Gastroesophageal sphincter (tissue), 4 donors: Measurements from ENCODE around the gene ATAD2B. TPM values are rescaled to one million over a fixed set of nuclear protein-coding genes. Genes with fewer than 3 reads are reported as not detected.

Experiments used
- ATAC-seq: fragments of 150-250 bp; one replicate; pipeline ENCODE4 v1.9.1; 2016; ENCODE audit warnings: mild to moderate bottlenecking, moderate library complexity
- H3K27ac ChIP-seq, 4 donors: fragments of 200-600 bp; sonication (generic) in 3 of 4; 1 replicate in 3 of 4; 2 replicates in 1 of 4; pipeline ENCODE4 v1.5.1; 2016 to 2019
- H3K27me3 ChIP-seq: fragments of 200-600 bp; sonication (generic); one replicate; pipeline ENCODE4 v1.5.1; 2019
- H3K36me3 ChIP-seq, 2 donors: fragments of 200-600 bp; sonication (generic); one replicate each; pipeline ENCODE4 v1.5.1; 2019; ENCODE audit warnings: control low read depth in 1 of 2
- H3K4me1 ChIP-seq, 3 donors: fragments of 200-600 bp; sonication (generic); 1 replicate in 2 of 3; 2 replicates in 1 of 3; pipeline ENCODE4 v1.5.1; 2016 to 2019; ENCODE audit warnings: control low read depth in 2 of 3
- H3K4me3 ChIP-seq, 2 donors: fragments of 200-600 bp; sonication (generic); one replicate each; pipeline ENCODE4 v1.5.1; 2019; ENCODE audit warnings: mild to moderate bottlenecking in 1 of 2, moderate library complexity in 1 of 2
- H3K9me3 ChIP-seq, 3 donors: fragments of 200-600 bp; sonication (generic); one replicate each; pipeline ENCODE4 v1.5.1; 2017 to 2019; ENCODE audit warnings: control low read depth in 2 of 3
- CTCF ChIP-seq, 4 experiments: fragments of 200-600 bp in 2 of 4; fragments of 450-650 bp in 2 of 4; sonication (generic) in 1 of 4; IDR thresholded peaks; one replicate each; pipeline ENCODE4 v1.5.1; 2017 to 2019; ENCODE audit warnings: antibody characterized with exemption in 4 of 4, mild to moderate bottlenecking in 2 of 4, moderate library complexity in 2 of 4
- EP300 ChIP-seq: sonication (generic); formaldehyde crosslinking; IDR thresholded peaks from one replicate; pipeline ENCODE4 v1.6.1; 2017; ENCODE audit warnings: antibody characterized with exemption, mild to moderate bottlenecking
- POLR2A ChIP-seq, 2 donors: fragments of 450-650 bp; IDR thresholded peaks; one replicate each; pipeline ENCODE4 v1.6.1; 2017; ENCODE audit warnings: antibody characterized with exemption in 2 of 2, mild to moderate bottlenecking in 2 of 2, moderate library complexity in 1 of 2
- POLR2AphosphoS5 ChIP-seq: sonication (generic); formaldehyde crosslinking; IDR thresholded peaks from one replicate; pipeline ENCODE4 v1.6.1; 2017; ENCODE audit warnings: antibody characterized with exemption
- WGBS, 2 donors: methylation state at CpG; one replicate each; pipeline ENCODE4 v1.1.5; 2018; ENCODE audit warnings: low coverage in 1 of 2; 5-methylcytosine and 5-hydroxymethylcytosine counted together
- total RNA-seq, 4 donors: library from RNA; depleted of rRNA; stranded (reverse); fragments of >200 nt; gene quantifications; one replicate each; pipeline ENCODE4 v1.1.0, GENCODE V29; 2016

Gene ATAD2B
- total RNA-seq, 4 donors from 2014 or later: 10.4 to 36.1 (median 16.8) TPM

GRCh38 chr2:23760736-23761135 lies 166.2 kb downstream of the ATAD2B start:
- peak; percentile 15 to 47 (median 44) for TF ChIP-seq CTCF (IDR thresholded peaks at IDR 0.05)
- TF ChIP-seq POLR2AphosphoS5: no peak
- TF ChIP-seq EP300: no peak
- no peak for TF ChIP-seq POLR2A (IDR thresholded peaks at IDR 0.05)
- Histone ChIP-seq H3K27me3 (no peaks in the 10 kb centered on the region), H3K27ac (peak overlapping the region in 2 of 4 donors; percentile 7 to 34), H3K9me3 (no peaks in the 10 kb centered on the region), H3K4me3 (no peak overlapping the region), H3K4me1 (peaks cover 0 to 19% (median 0%) of the 10 kb centered on the region in 3 donors), H3K36me3 (peaks cover 0 to 31% of the 10 kb centered on the region in 2 donors)
- ATAC-seq: no peak
- 25 to 30% methylated on average over 3 to 4 of the region's 4 CpGs for WGBS, 2 donors

DNA sequence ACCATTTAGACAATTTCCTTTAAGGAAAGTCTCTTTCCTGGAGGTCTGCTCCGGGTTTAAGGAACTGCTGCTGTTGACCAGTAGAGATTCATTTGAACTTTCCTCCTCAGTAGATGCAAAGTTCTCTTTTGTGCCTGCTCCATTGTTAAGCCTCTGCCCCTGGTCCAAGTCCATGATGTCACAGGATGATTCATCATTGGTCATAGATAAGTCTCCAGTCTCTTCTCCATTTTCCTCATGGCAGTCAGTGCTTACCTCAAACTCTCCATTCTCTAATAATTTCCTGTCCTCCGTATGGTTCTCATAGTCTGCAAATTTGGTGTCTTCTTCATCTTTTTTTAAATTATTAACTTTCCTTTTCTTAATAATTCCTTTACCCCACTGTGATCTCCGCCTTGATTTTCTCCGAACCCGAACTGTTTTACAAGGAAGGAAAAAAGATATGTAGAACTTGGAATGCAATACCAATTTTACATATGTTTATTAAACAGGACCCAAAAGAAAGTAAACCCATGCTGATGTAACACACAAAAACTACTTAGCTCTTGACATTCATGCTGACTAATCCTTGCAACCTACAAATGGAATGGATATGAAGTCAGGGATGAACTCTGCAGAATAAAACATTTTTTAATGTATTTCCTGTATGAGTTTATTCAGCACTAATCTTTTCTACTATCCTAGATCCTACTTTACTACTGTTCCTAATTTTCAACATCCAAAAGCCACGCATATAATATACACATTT lies 169.1 kb downstream of the ATAD2B start:
- Histone ChIP-seq H3K4me3 (no peak overlapping the region), H3K27me3 (no peaks in the 10 kb centered on the region), H3K9me3 (no peaks in the 10 kb centered on the region), H3K27ac (no peak overlapping the region), H3K36me3 (peaks cover 0 to 35% of the 10 kb centered on the region in 2 donors), H3K4me1 (peaks cover 0 to 15% (median 3%) of the 10 kb centered on the region in 3 donors)
- ATAC-seq: no peak
- TF ChIP-seq CTCF (IDR thresholded peaks at IDR 0.05) (no peak), EP300 (no peak), POLR2AphosphoS5 (no peak), POLR2A (IDR thresholded peaks at IDR 0.05) (no peak)
- 75 to 81% methylated on average over 6 of the region's 6 CpGs for WGBS, 2 donors

GRCh38 chr2:23756593-23757292 lies 170.2 kb downstream of the ATAD2B start:
- Histone ChIP-seq H3K27ac (no peak overlapping the region), H3K36me3 (peaks cover 0 to 30% of the 10 kb centered on the region in 2 donors), H3K4me3 (no peak overlapping the region), H3K9me3 (no peaks in the 10 kb centered on the region), H3K27me3 (no peaks in the 10 kb centered on the region), H3K4me1 (peaks cover 0 to 11% (median 3%) of the 10 kb centered on the region in 3 donors)
- ATAC-seq: no peak
- WGBS, 2 donors: 85 to 86% methylated on average over 7 of the region's 7 CpGs
- TF ChIP-seq POLR2A (IDR thresholded peaks at IDR 0.05) (no peak), POLR2AphosphoS5 (no peak), CTCF (IDR thresholded peaks at IDR 0.05) (no peak), EP300 (no peak)

- Histone ChIP-seq H3K4me1 (peaks cover 0 to 9% (median 3%) of the 10 kb centered on the region in 3 donors), H3K27ac (no peak overlapping the region), H3K36me3 (peaks cover 0 to 37% of the 10 kb centered on the region in 2 donors), H3K9me3 (no peaks in the 10 kb centered on the region), H3K27me3 (no peaks in the 10 kb centered on the region), H3K4me3 (no peak overlapping the region)
- ATAC-seq: no peak
- no peak for TF ChIP-seq POLR2AphosphoS5
- TF ChIP-seq POLR2A (IDR thresholded peaks at IDR 0.05): no peak
- TF ChIP-seq EP300: no peak
- TF ChIP-seq CTCF (IDR thresholded peaks at IDR 0.05): no peak
Observed at GRCh38 chr2:23754970-23755369, 172.0 kb downstream of the ATAD2B start.
